Measurements from ENCODE around the gene SLC6A6. TPM values are rescaled to one million over a fixed set of nuclear protein-coding genes. Genes with fewer than 3 reads are reported as not detected.

The SLC6A6 gene
- polyA plus RNA-seq, 1 of the 3 experiments (the other 2 are of a cell fraction): 19.1 TPM

DNA sequence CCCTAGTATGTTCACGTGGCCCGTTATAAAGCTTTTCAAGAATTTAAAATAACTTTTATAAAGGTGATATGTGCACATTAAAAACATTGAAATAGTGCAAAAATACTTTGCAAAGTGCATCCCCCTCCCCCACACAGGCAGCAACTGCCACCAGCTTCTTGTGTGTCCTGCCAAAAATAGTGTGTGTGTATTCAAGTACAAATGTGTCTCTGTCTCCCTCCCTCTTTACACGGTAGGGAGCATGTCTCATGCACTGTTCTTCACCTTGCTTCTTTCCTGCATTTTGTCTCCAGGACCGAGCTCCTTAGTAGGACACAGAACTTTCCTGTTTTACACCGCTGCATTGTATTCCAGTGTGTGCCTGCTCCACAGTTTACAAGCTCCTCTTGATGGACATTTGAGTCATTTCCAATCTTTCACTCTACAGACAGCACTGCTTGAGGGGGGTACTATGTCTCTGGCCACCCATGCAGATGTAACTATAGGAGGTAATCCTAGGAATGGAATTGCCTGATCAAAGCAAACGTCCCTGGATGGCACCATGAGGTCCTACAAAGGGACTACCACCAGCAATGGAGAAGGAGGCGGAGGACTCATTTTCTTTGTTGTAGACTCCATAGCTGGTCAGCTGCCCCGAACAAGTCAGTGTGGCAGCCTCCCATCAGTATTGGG is 52.4 kb downstream of the SLC6A6 start:
- Histone ChIP-seq H3K4me1 (ENCODE audit: control insufficient read depth in 1 of 2, insufficient read depth in 2 of 2, low read depth in 1 of 2, low read length in 1 of 2) (peaks cover 17 to 24% of the 10 kb centered on the region in 2 experiments), H3K27me3 (ENCODE audit: insufficient read depth) (no peaks in the 10 kb centered on the region), H3K4me3 (ENCODE audit: low read depth in 2 of 2, low read length in 1 of 2) (no peak overlapping the region), H3K9me3 (no peaks in the 10 kb centered on the region), H3K9ac (no peak overlapping the region), H4K20me1 (ENCODE audit: insufficient read depth) (no peaks in the 10 kb centered on the region; the same call in 1 of the 2 replicates), H3K4me2 (no peak overlapping the region), H3K79me2 (ENCODE audit: insufficient read depth) (no peaks in the 10 kb centered on the region), H3K27ac (ENCODE audit: low read depth in 2 of 2, low read length in 1 of 2) (no peak overlapping the region), H2AFZ (ENCODE audit: low read depth) (no peak overlapping the region), H3F3A (replicated peaks; ENCODE audit: insufficient read depth) (peaks cover 27% of the 10 kb centered on the region), H3K9me2 (no peaks in the 10 kb centered on the region), H3K36me3 (replicated peaks in 1 of 2; ENCODE audit: control insufficient read depth in 1 of 2, insufficient read depth in 2 of 2, low read length in 1 of 2) (peaks cover 10 to 24% of the 10 kb centered on the region in 2 experiments)
- no peak for DNase-seq
- 90% methylated on average over 7 of the region's 8 CpGs for WGBS (ENCODE audit: low lambda C conversion rate)
- CTCF ChIA-PET: interaction anchor here (1.1 to 8.0 kb wide), 4 partner anchors 13 to 251 kb away, joined by 3 to 51 read pairs (median 25); no protein-coding TSS in a partner anchor
- POLR2A ChIA-PET: no interaction called here
- TF ChIP-seq GATA2 (CRISPR knock-in tag; IDR thresholded peaks at IDR 0.05) (no peak), YY1 (IDR thresholded peaks at IDR 0.05; ENCODE audit: low read depth) (no peak), FOXM1 (IDR thresholded peaks at IDR 0.05; ENCODE audit: low read depth) (no peak), EZH2phosphoT487 (IDR thresholded peaks at IDR 0.05; ENCODE audit: borderline replicate concordance, low read depth) (no peak), EP300 (IDR thresholded peaks at IDR 0.05; ENCODE audit: borderline replicate concordance in 1 of 2, low read depth in 1 of 2, low read length in 1 of 2) (no peak), ZBTB33 (IDR thresholded peaks at IDR 0.05; ENCODE audit: borderline replicate concordance, low read depth) (no peak), RCOR1 (IDR thresholded peaks at IDR 0.05; ENCODE audit: low read length) (no peak), SIN3A (IDR thresholded peaks at IDR 0.05; ENCODE audit: borderline replicate concordance, low read depth, low read length) (no peak)
- TF ChIP-seq, protein P1, sequence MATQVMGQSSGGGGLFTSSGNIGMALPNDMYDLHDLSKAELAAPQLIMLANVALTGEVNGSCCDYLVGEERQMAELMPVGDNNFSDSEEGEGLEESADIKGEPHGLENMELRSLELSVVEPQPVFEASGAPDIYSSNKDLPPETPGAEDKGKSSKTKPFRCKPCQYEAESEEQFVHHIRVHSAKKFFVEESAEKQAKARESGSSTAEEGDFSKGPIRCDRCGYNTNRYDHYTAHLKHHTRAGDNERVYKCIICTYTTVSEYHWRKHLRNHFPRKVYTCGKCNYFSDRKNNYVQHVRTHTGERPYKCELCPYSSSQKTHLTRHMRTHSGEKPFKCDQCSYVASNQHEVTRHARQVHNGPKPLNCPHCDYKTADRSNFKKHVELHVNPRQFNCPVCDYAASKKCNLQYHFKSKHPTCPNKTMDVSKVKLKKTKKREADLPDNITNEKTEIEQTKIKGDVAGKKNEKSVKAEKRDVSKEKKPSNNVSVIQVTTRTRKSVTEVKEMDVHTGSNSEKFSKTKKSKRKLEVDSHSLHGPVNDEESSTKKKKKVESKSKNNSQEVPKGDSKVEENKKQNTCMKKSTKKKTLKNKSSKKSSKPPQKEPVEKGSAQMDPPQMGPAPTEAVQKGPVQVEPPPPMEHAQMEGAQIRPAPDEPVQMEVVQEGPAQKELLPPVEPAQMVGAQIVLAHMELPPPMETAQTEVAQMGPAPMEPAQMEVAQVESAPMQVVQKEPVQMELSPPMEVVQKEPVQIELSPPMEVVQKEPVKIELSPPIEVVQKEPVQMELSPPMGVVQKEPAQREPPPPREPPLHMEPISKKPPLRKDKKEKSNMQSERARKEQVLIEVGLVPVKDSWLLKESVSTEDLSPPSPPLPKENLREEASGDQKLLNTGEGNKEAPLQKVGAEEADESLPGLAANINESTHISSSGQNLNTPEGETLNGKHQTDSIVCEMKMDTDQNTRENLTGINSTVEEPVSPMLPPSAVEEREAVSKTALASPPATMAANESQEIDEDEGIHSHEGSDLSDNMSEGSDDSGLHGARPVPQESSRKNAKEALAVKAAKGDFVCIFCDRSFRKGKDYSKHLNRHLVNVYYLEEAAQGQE (IDR thresholded peaks at IDR 0.05; ENCODE audit: low read depth, low read length): no peak
- TF ChIP-seq, protein P2, sequence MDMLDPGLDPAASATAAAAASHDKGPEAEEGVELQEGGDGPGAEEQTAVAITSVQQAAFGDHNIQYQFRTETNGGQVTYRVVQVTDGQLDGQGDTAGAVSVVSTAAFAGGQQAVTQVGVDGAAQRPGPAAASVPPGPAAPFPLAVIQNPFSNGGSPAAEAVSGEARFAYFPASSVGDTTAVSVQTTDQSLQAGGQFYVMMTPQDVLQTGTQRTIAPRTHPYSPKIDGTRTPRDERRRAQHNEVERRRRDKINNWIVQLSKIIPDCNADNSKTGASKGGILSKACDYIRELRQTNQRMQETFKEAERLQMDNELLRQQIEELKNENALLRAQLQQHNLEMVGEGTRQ (IDR thresholded peaks at IDR 0.05; ENCODE audit: borderline replicate concordance, low read depth, low read length): no peak
- TF ChIP-seq, protein P3, sequence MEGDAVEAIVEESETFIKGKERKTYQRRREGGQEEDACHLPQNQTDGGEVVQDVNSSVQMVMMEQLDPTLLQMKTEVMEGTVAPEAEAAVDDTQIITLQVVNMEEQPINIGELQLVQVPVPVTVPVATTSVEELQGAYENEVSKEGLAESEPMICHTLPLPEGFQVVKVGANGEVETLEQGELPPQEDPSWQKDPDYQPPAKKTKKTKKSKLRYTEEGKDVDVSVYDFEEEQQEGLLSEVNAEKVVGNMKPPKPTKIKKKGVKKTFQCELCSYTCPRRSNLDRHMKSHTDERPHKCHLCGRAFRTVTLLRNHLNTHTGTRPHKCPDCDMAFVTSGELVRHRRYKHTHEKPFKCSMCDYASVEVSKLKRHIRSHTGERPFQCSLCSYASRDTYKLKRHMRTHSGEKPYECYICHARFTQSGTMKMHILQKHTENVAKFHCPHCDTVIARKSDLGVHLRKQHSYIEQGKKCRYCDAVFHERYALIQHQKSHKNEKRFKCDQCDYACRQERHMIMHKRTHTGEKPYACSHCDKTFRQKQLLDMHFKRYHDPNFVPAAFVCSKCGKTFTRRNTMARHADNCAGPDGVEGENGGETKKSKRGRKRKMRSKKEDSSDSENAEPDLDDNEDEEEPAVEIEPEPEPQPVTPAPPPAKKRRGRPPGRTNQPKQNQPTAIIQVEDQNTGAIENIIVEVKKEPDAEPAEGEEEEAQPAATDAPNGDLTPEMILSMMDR (IDR thresholded peaks at IDR 0.05): no peak

Data from SK-N-SH (cell line).